Measurements from ENCODE around the gene ZFAND2B. TPM values are rescaled to one million over a fixed set of nuclear protein-coding genes. Genes with fewer than 3 reads are reported as not detected.

ZFAND2B gene
- total and polyA plus RNA-seq, 2 experiments from 2014 or later = 16.3 to 30.0 TPM

- Histone ChIP-seq H3K4me3 (no peak overlapping the region), H3K79me2 (replicated peaks; ENCODE audit: insufficient read depth) (no peaks in the 10 kb centered on the region), H3K9me2 (ENCODE audit: insufficient read depth) (no peaks in the 10 kb centered on the region), H3K36me3 (ENCODE audit: insufficient read depth) (no peaks in the 10 kb centered on the region; the same call in 1 of the 2 replicates), H2AFZ (no peak overlapping the region), H3K27ac (ENCODE audit: low read depth) (no peak overlapping the region), H3K27me3 (ENCODE audit: insufficient read depth) (no peaks in the 10 kb centered on the region), H3F3A (replicated peaks; ENCODE audit: low read depth) (0 out of 2 replicates have a peak, but pooled peaks cover under 1% of the 10 kb centered on the region), H3K4me2 (no peak overlapping the region), H4K20me1 (replicated peaks; ENCODE audit: insufficient read depth) (no peaks in the 10 kb centered on the region), H3K4me1 (ENCODE audit: insufficient read depth) (peaks cover 11% of the 10 kb centered on the region)
- ATAC-seq = no peak
- Mint-ChIP-seq H3K27me3 (ENCODE audit: insufficient read depth, low read depth, poor library complexity) (peaks cover 16% of the 10 kb centered on the region), H3K36me3 (ENCODE audit: low read depth) (peaks cover 58% of the 10 kb centered on the region), H3K4me1 (peaks cover 15% of the 10 kb centered on the region), H3K9me3 (no peaks in the 10 kb centered on the region), H3K4me3 (no peak overlapping the region; the same call in 2 of the 3 replicates), H3K27ac (no peak overlapping the region)
- no peak for DNase-seq (ENCODE audit: low spot score)
- TF ChIP-seq EZH2phosphoT487 (IDR thresholded peaks at IDR 0.05; ENCODE audit: unreplicated experiment) (no peak), POLR2AphosphoS5 (IDR thresholded peaks at IDR 0.05; ENCODE audit: low read depth) (no peak), ZNF331 (CRISPR knock-in tag; IDR thresholded peaks at IDR 0.05; ENCODE audit: low read depth) (no peak), JUNB (IDR thresholded peaks at IDR 0.05; ENCODE audit: unreplicated experiment) (no peak), STAT1 (IDR thresholded peaks at IDR 0.05; ENCODE audit: unreplicated experiment) (no peak), CTCF (conservative IDR thresholded peaks at IDR 0.05; ENCODE audit: low read depth in 2 of 2) (no peak), NANOG (IDR thresholded peaks at IDR 0.05; ENCODE audit: borderline replicate concordance) (no peak), ZNF114 (CRISPR knock-in tag; IDR thresholded peaks at IDR 0.05) (no peak), ETS1 (IDR thresholded peaks at IDR 0.05) (no peak), REST (IDR thresholded peaks at IDR 0.05; ENCODE audit: unreplicated experiment) (no peak), EZH2 (IDR thresholded peaks at IDR 0.05; ENCODE audit: low read depth, unreplicated experiment) (no peak), ZNF462 (CRISPR knock-in tag; IDR thresholded peaks at IDR 0.05) (no peak), CREB1 (CRISPR knock-in tag; IDR thresholded peaks at IDR 0.05; ENCODE audit: low read depth) (no peak)
These were observed 7.6 kb downstream of the ZFAND2B start for GRCh38 chr2:219214141-219214540.

Measured in GM23338 (cell line).